A549 (cell line): ENCODE results near the gene NPLOC4.

ENCODE experiments used
- CHD2 ChIP-seq: fragments of 150-350 bp; IDR thresholded peaks from 2 replicates; pipeline ENCODE4 v1.6.1; 2014; ENCODE audit warnings: low read length; ENCODE audit not compliant: partially characterized antibody
- CTCF ChIP-seq: fragments of >200 bp; sonication (Bioruptor Twin); formaldehyde crosslinking; IDR thresholded peaks from 3 replicates; pipeline ENCODE4 v1.5.1; 2016
- E2F6 ChIP-seq: IDR thresholded peaks from 2 replicates; pipeline ENCODE4 v1.6.1; 2012; ENCODE audit warnings: low read depth, borderline replicate concordance
- EP300 ChIP-seq, 2 experiments: fragments of >200 bp; sonication (Bioruptor Twin); formaldehyde crosslinking; IDR thresholded peaks; 2 replicates in 1 of 2; 3 replicates in 1 of 2; pipeline ENCODE4 v1.6.1; 2016 to 2017
- HDAC2 ChIP-seq: fragments of 200-600 bp; sonication (generic); IDR thresholded peaks from 2 replicates; pipeline ENCODE4 v1.6.1; 2016
- HEYL ChIP-seq: fragments of 250-450 bp; sonication (Bioruptor Pico); IDR thresholded peaks from 2 replicates; pipeline ENCODE4 v1.8.0; 2021; ENCODE audit warnings: mild to moderate bottlenecking, moderate library complexity
- HOXB13 ChIP-seq: fragments of 250-450 bp; sonication (Bioruptor Pico); IDR thresholded peaks from 2 replicates; pipeline ENCODE4 v1.5.0; 2020; ENCODE audit warnings: low read depth, mild to moderate bottlenecking, moderate library complexity
- JUN ChIP-seq, 2 experiments: fragments of >200 bp; sonication (Bioruptor Twin); formaldehyde crosslinking; IDR thresholded peaks; 2 replicates in 1 of 2; 3 replicates in 1 of 2; pipeline ENCODE4 v1.6.1; 2016 to 2017
- MAX ChIP-seq: IDR thresholded peaks from 2 replicates; pipeline ENCODE4 v1.6.1; 2012
- MYC ChIP-seq: IDR thresholded peaks from 2 replicates; pipeline ENCODE4 v1.6.1; 2012; ENCODE audit warnings: mild to moderate bottlenecking, inconsistent platforms, low read length, improper control_type of control experiment, borderline replicate concordance
- POLR2A ChIP-seq: IDR thresholded peaks from 2 replicates; pipeline ENCODE4 v1.6.1; 2012; ENCODE audit warnings: mild to moderate bottlenecking, low read length
- RAD21 ChIP-seq, 2 experiments: fragments of >200 bp in 1 of 2; sonication (Bioruptor Twin) in 1 of 2; formaldehyde crosslinking in 1 of 2; IDR thresholded peaks in 1 of 2; conservative IDR thresholded peaks in 1 of 2; 2 replicates in 1 of 2; 3 replicates in 1 of 2; pipeline ENCODE4 v1.6.1; 2012 to 2018; ENCODE audit warnings: inconsistent platforms in 1 of 2
- REST ChIP-seq: fragments of 200-600 bp; sonication (generic); IDR thresholded peaks from 2 replicates; pipeline ENCODE4 v1.6.1; 2016; ENCODE audit warnings: antibody characterized with exemption, mild to moderate bottlenecking, moderate library complexity
- ZSCAN20 ChIP-seq: fragments of 250-450 bp; sonication (Bioruptor Pico); IDR thresholded peaks from 2 replicates; pipeline ENCODE4 v1.8.0; 2022; ENCODE audit warnings: mild to moderate bottlenecking, moderate library complexity

GRCh38 chr17:81647640-81648012 is 10.7 kb upstream of the NPLOC4 start:
- no peak for TF ChIP-seq RAD21 (conservative IDR thresholded peaks at IDR 0.05 in 1 of 2, IDR thresholded peaks at IDR 0.05 in 1 of 2)
- TF ChIP-seq JUN (IDR thresholded peaks at IDR 0.05): no peak
- TF ChIP-seq MAX: no peak
- TF ChIP-seq HOXB13 (CRISPR knock-in tag): no peak
- no peak for TF ChIP-seq ZSCAN20 (CRISPR knock-in tag)
- TF ChIP-seq CTCF: no peak
- no peak for TF ChIP-seq EP300 (IDR thresholded peaks at IDR 0.05)
- no peak for TF ChIP-seq POLR2A
- no peak for TF ChIP-seq E2F6
- no peak for TF ChIP-seq MYC
- no peak for TF ChIP-seq HEYL (CRISPR knock-in tag)
- TF ChIP-seq HDAC2: no peak
- TF ChIP-seq CHD2: no peak
- TF ChIP-seq REST: no peak
